OCI-LY1 (cell line): Measurements from ENCODE around the gene RPL38.

Source experiments
- EZH2 ChIP-seq: fragments of 200-600 bp; sonication (generic), shearing (Covaris generic); IDR thresholded peaks from 2 replicates; pipeline ENCODE4 v1.8.0; 2017; ENCODE audit warnings: borderline replicate concordance, mixed run types, mild to moderate bottlenecking, antibody characterized with exemption, low read length, moderate library complexity, mixed read lengths
- TF ChIP-seq, protein P1 (sequence below): fragments of 200-600 bp; sonication (generic), shearing (Covaris generic); IDR thresholded peaks from 2 replicates; pipeline ENCODE4 v1.5.1; 2017; ENCODE audit warnings: mild to moderate bottlenecking, antibody characterized with exemption, low read length, moderate library complexity, mixed read lengths

DNA sequence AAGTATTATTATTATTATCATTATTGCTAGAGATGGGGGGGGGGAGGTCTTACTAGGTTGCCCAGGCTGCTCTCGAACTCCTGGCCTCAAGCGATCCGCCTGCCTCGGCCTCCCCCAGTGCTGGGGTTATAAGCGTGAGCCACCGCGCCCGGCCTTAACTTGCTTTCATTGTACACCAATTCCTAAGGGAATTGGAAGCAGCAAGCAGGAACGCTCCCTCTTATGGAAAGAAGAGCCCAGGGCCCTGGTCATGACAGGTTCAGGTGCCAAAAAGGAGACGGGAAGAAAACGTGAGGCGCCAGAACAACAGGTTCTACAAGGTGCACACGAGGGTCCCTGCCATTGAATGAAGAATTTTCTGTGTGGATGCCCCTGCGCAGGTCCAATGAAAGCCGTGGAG lies 540 bp upstream of the RPL38 start:
- TF ChIP-seq, protein P1, sequence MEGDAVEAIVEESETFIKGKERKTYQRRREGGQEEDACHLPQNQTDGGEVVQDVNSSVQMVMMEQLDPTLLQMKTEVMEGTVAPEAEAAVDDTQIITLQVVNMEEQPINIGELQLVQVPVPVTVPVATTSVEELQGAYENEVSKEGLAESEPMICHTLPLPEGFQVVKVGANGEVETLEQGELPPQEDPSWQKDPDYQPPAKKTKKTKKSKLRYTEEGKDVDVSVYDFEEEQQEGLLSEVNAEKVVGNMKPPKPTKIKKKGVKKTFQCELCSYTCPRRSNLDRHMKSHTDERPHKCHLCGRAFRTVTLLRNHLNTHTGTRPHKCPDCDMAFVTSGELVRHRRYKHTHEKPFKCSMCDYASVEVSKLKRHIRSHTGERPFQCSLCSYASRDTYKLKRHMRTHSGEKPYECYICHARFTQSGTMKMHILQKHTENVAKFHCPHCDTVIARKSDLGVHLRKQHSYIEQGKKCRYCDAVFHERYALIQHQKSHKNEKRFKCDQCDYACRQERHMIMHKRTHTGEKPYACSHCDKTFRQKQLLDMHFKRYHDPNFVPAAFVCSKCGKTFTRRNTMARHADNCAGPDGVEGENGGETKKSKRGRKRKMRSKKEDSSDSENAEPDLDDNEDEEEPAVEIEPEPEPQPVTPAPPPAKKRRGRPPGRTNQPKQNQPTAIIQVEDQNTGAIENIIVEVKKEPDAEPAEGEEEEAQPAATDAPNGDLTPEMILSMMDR: no peak
- no peak for TF ChIP-seq EZH2
